Limb (tissue), 2 donors: Measurements from ENCODE around the gene NEUROG1.
"Not testable (repeated sequence)": the region's sequence is repeated elsewhere in the genome, so short reads cannot be mapped to it uniquely, and the experiment has no call there.

ENCODE experiments used
- DNase-seq, 2 donors: peaks; one replicate each; pipeline ENCODE4 v3.0.0-alpha.2; 2016; ENCODE audit errors: extremely low spot score in 2 of 2

The NEUROG1 gene

GRCh38 chr5:135537271-135537670, 1.5 kb upstream of the NEUROG1 start:
- DNase-seq: no peak

GRCh38 chr5:135535420-135535819, 344 bp downstream of the NEUROG1 start:
- DNase-seq: no peak

GRCh38 chr5:135534609-135535419, 950 bp downstream of the NEUROG1 start:
- no peak for DNase-seq

GRCh38 chr5:135533794-135534193, 2.0 kb downstream of the NEUROG1 start:
- no peak for DNase-seq

- no peak for DNase-seq
These were observed 2.4 kb downstream of the NEUROG1 start for GRCh38 chr5:135533334-135533733.

- not testable (repeated sequence) for DNase-seq
These were observed 6.2 kb downstream of the NEUROG1 start for GRCh38 chr5:135529576-135529975.

GRCh38 chr5:135526924-135527323, 8.8 kb downstream of the NEUROG1 start:
- DNase-seq: no peak

- DNase-seq: no peak
These were observed 13.8 kb downstream of the NEUROG1 start for GRCh38 chr5:135521964-135522363.

- DNase-seq: no peak
These were observed 18.1 kb downstream of the NEUROG1 start for GRCh38 chr5:135517631-135518030.

GRCh38 chr5:135514116-135514515, 21.6 kb downstream of the NEUROG1 start:
- DNase-seq: no peak

- no peak for DNase-seq
These were observed 23.8 kb downstream of the NEUROG1 start for GRCh38 chr5:135511761-135512575.

GRCh38 chr5:135509995-135510394, 25.8 kb downstream of the NEUROG1 start:
- DNase-seq: no peak

- DNase-seq: no peak
These were observed 27.2 kb downstream of the NEUROG1 start for GRCh38 chr5:135508496-135509005.

GRCh38 chr5:135505973-135506372, 29.8 kb downstream of the NEUROG1 start:
- DNase-seq: no peak

- no peak for DNase-seq
These were observed 31.4 kb downstream of the NEUROG1 start for GRCh38 chr5:135504376-135504775.

GRCh38 chr5:135503871-135504270, 31.9 kb downstream of the NEUROG1 start:
- DNase-seq: no peak

GRCh38 chr5:135502836-135503520, 32.8 kb downstream of the NEUROG1 start:
- no peak for DNase-seq

- no peak for DNase-seq
These were observed 33.8 kb downstream of the NEUROG1 start for GRCh38 chr5:135501965-135502364.

GRCh38 chr5:135498637-135498995, 37.1 kb downstream of the NEUROG1 start:
- DNase-seq: no peak

GRCh38 chr5:135497971-135498636, 37.7 kb downstream of the NEUROG1 start:
- DNase-seq: no peak

- not testable (repeated sequence) for DNase-seq
These were observed 40.2 kb downstream of the NEUROG1 start for GRCh38 chr5:135495531-135495930.
